ENCODE measurements around the gene BMF.
"Not testable (repeated sequence)": the region's sequence is repeated elsewhere in the genome, so short reads cannot be mapped to it uniquely, and the experiment has no call there.

Gene BMF, protein sequence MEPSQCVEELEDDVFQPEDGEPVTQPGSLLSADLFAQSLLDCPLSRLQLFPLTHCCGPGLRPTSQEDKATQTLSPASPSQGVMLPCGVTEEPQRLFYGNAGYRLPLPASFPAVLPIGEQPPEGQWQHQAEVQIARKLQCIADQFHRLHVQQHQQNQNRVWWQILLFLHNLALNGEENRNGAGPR

DNA sequence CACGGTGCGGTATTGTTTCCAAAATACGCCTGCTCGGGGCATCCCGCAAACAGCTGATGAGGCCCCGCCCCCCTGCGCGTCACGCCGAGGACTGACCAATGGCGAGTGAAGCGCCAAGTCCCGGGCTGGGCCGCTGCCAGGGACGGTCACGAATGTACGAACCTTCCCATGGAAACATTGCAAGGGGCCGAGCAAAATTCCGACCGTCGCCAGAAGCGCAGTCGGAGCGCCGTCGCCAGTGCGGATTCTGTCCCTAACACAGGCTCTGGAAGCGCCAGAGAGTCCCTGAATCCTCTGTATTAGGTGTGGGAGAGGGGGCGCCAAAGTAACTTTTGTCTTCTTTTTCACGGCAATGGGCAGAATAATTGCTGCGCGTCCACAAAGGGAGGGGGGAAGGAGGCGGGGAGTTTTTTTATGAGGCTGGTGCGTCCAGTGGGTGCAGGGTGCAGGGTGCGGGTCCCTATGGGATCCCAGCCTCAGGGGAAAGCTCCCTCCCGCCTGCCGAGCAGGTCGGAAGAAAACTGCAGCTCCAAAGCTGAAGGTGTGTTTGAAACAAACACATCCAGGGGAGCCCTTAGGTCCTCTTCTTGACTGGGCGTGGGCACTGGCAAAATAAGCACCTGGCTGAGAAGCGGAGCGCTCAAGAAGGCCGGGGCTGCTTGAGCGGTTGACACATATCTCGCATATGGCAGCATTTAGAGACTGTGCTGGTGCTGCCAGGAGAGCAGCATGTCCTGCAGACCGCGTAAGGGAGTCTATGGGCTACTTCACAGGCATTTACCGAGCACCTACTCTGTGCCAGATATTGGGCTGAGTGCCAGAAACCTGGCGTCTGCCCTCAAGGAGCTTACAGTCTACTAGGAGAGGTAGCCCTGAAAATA lies at the start of gene BMF:
BMF (minus strand) TSS at position 25 of the 881 bp plus-strand sequence. CDS start 2,793 bp downstream, outside the sequence.
- in situ Hi-C loops (cut with MboI; ENCODE audit: low sequenced_read_pairs): no loop called here

DNA sequence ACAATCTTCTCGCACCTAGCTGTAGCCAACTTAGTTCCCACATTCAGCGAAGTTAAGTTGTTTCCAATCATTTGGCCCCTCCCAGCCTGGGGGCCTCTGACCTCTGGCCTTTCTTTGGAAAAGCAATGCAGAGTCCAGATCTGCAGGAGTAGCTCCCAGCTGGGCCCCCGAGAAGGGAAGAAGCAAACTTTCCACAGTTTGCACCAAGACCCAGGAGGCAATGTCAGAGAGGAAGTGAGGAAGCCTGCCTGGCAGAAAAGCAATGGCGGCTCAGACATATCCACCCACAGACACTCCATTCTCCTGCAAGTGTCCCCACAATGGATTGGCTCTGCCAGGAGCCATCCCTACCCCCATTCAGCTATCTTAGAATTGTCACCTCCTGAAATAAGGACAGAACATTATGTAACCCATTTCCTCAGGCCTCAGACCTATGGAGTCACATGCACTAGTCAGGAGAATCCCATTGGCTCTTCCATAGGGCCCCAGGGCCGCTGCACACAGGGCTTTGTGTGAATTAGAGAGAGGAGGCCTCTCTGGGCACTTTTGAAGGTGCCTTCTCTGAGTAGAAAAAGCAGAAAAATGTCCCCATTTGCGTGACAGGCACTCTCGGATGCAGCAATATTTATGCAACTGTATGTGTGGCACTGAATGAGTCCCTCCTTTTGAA lies 49.2 kb upstream of the BMF start:
- in situ Hi-C loops (cut with MboI; ENCODE audit: low sequenced_read_pairs): no loop called here

DNA sequence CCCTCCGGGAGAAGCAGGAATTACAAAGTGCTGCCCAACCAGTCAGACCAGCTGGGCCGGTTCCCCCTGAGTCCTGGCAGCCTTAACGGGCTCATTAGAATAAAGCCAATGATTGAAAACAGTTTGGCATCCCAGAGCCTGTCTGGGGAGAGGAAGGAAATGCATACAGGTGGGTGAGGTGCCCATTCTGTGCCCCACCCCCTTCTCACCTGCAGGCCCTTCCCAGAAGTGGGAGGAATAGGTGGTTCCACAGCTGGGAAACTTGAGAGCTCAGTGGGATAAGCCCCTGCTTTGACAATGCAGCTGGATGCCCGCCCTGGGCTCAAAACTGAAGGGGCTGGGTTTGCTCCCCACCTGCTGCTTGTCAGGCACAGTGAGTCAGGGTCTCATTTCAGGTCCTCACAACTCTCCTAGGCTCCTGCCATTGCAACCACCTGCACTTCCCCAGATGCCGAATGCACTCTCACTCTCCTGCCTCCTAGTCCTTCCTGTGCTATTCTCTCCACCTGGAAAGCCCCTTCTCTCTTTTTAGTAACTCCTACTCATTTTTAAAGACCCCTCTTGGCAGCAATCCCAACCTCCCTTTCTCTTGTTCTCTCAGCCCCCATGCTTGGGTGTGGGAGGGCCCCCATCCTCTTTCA lies 46.7 kb upstream of the BMF start:
- in situ Hi-C loops (cut with MboI; ENCODE audit: low sequenced_read_pairs): no loop called here

DNA sequence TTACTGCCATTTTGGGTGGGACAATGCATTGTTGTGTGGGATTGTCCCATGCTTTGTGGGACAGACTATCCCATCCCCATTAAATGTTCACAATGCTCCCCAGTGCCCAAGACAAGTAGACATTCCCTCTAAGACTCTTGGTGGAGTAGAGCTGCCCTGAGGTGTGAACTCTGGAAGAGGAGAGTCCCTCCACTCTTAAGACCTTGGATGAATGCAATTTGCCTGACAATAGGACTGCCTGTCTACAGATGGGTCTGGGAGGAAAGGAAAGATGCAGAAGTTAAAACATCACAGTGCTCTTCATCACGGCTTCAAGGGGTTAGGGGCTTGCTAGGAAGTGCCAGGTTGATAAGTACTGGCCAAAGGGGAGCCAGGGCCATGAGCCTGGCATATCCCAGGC lies 46.1 kb upstream of the BMF start:
- in situ Hi-C loops (cut with MboI; ENCODE audit: low sequenced_read_pairs): not testable (repeated sequence)

DNA sequence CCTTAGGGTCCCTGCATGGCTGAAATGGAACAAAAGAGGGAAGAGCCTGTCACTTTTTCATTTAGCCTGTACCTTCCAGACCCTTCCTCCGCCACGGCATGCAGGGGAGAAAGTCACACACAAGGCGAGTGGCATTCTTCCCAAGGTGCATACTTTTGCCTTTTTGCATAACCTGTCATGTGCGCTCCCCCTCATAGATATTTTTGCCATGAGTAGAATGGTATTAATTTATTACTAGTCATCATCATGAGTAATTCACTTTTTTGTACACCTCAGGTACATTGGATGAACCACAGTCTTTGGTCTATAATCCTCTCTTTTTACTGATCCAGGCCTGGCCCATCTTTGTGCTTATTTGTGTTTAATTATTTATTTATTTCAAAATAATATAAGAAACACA lies 43.3 kb upstream of the BMF start:
- in situ Hi-C loops (cut with MboI; ENCODE audit: low sequenced_read_pairs): no loop called here

DNA sequence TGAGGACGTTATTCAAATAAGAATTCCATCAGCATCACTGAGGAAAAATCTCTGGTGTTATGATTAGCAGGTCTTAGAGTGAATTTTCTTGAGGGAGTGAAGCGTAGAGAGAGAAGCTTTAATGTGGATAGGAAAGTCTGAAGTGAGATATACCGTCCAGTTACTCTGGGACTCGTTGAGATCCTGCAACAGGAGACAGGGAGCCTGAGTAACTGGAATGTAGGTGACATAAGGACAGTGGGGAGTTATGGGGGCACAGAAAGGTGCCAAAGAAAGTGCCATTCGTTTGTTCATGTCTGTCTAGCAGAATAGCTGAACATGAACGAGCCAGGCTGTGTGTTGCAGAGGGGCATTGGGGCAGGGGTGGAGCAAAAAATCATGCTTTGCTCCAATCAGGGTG lies 42.8 kb upstream of the BMF start:
- in situ Hi-C loops (cut with MboI; ENCODE audit: low sequenced_read_pairs): no loop called here

DNA sequence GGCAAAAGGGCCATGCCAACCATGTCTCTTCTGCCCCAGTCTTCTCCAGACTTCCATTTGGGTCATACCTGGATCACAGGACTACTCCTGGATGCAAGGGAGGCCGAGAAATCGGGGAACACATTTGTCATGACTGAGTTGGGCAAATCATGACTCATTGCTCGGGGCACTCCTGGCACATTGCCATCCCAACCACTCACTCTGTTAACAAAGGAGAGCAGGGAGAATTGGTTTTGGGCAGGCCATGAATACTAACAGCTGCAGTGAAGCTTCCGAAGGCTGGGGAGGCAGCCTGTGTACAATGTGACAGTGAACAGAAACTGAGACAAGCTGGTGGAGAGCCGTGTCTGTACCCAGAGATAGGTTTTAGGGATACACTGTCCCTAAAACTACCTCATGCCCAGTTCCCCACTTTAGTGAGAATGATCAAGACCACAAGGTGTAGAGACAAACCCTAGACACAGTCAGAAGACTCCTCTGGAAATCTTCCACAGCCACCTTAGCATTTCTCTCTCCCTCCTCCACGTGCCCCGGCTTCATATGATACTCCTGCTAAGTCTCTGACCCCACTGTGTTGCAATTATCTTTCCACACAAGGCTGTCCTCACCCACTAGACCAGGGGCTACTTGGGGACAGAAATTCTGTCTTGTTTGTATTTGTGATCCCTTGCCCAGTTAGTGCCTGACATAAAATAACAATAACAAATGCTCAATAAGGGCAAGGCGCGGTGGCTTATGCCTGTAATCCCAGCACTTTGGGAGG lies 41.7 kb upstream of the BMF start:
- in situ Hi-C loops (cut with MboI; ENCODE audit: low sequenced_read_pairs): no loop called here

DNA sequence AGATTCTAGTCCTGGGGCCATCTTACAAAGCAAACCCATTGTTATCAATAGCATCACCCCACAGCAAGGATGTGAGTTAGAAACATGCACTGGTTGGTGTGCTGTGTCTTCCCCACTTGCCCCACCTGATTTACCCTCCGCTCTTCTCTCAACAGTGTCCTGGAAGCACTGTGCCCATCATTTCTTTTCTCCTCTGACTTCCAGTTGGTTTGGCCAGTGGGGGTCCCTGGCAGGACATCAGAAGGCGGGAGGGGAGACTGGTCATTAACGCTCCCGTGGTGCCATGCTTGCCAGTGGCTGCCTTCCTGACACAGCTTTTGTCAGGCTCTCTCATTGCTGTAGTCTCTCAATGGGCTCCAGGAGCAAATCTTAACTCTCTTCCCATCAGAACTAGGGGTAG lies 40.7 kb upstream of the BMF start:
- in situ Hi-C loops (cut with MboI; ENCODE audit: low sequenced_read_pairs): no loop called here

DNA sequence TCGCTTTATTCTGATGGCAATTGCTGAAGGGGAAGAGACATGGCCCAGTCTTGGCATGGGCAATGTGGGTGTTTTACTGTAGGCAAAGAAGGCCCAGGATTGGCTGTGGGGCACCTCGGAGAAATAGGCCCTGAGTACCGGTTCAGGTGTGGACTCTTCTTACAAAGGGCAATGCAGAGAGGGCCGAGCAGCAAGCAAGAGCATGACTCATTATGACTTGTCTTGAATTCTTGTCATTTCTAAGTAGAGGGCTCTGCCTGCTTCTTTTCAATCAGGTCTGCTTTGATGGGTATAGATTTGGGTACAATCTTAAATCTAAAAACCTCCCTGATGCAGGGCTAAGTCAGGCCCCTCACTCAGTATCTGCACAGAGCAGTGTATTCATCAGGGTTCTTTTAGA lies 37.4 kb upstream of the BMF start:
- in situ Hi-C loops (cut with MboI; ENCODE audit: low sequenced_read_pairs): no loop called here

DNA sequence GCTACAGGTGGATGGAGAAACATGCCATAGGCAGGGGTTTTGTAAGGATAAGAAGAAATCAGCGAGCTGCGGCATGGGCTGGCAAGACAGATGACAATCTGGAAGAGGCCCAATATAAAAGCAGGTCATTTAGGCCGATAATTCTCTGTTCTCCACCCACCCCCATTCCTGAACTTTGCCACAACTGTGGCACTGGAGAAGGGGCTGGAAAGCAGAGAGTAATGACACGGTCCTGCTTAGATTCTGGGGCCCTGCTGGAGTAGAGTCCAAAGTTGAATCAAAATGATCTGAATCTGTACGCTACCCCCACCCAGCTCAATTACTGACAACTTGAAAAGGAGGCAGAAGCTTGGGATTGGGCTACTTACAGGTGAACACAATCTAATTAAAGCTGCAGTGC lies 33.7 kb upstream of the BMF start:
- in situ Hi-C loops (cut with MboI; ENCODE audit: low sequenced_read_pairs): no loop called here

DNA sequence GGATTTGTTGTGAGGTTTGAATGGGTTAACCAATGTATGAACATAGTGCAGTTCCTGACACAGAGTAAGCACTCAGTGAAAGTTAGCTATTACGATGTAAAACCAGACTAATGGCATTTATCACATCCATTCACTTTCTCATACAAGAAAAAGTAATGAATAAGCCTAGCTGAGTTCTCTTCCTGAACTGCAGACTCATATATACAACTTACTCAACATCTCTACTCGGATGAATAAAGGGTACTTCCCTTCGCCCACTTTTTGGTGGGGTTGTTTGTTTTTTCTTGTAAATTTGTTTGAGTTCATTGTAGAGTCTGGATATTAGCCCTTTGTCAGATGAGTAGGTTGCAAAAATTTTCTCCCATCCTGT lies 29.5 kb upstream of the BMF start:
- in situ Hi-C loops (cut with MboI; ENCODE audit: low sequenced_read_pairs): not testable (repeated sequence)

DNA sequence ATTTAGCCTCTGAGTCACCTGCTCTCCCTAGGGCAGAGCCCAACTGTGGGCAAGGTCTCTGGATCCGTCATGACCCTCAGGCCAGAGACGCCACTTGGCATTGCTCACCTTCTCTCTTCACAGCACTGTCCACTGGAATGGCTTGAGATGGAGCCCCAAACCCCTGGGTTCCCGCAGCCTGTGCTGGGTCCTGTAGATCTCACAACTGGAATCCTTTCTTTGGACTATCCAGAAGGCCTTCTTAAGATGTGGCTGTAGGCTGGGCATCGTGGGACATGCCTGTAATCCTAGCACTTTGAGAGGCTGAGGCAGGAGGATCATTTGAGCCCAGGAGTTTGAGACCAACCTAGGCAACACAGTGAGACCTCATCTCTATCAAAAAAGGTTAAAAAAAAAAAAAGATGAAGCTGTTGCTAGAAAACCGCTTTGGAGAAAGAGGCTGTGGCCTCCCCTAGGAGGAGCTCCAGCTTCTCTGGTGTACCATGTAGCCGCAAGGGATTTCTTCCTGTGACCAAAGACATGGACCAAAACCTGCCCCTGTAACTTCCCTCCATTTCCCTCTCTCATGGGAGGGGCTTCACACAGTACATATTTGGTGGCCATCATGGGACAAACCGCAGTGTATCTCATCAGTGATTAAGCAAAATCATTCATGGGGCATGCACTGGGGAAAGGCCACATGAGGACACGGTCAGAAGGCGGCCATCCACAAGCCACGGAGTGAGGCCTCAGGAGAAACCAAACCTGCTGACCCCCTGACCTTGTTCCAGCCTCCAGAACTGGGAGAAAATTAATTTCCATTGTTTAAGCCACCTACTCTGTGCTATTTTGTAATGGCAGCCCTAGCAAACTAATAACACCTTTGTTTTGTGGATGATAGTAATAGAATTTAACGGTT lies 28.9 kb upstream of the BMF start:
- in situ Hi-C loops (cut with MboI; ENCODE audit: low sequenced_read_pairs): no loop called here

DNA sequence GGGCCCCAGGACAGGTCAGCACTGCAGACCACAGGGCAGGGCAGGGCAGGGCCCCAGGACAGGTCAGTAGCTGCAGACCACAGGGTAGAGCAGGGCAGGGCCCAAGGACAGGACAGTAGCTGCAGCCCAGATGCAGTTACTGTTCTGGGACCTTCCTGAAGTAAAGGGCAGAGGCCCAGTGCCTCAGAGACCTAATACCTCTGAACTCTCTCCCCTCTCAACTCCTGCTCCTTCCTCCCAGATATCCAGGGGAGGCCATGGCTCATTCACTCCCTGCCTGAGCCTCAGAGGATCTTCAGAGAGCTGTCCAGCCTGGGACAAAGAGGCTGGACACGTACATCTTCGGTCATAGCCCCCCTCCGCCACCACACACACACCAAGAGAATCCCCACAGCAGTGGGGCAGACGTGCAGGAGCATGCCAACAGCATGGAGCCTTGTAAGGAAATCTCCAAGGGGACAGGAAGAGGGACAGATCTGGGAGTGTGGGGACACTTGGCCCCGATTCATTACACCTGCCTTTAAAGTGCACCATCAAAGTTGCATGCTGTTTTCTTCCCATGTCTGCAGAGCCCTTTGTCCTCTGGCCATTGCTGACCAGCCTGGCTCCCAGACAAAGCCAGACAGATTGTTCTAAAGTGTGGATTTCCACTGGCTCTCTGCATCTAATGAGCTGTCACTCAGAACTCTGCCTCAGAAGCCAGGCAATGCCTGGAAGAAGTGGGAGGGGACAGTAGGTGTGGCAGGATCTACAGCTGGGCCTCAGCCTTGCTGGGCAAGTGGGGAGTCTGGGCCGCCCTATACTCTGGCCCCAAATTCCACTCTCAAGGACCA lies 28.0 kb upstream of the BMF start:
- in situ Hi-C loops (cut with MboI; ENCODE audit: low sequenced_read_pairs): no loop called here

DNA sequence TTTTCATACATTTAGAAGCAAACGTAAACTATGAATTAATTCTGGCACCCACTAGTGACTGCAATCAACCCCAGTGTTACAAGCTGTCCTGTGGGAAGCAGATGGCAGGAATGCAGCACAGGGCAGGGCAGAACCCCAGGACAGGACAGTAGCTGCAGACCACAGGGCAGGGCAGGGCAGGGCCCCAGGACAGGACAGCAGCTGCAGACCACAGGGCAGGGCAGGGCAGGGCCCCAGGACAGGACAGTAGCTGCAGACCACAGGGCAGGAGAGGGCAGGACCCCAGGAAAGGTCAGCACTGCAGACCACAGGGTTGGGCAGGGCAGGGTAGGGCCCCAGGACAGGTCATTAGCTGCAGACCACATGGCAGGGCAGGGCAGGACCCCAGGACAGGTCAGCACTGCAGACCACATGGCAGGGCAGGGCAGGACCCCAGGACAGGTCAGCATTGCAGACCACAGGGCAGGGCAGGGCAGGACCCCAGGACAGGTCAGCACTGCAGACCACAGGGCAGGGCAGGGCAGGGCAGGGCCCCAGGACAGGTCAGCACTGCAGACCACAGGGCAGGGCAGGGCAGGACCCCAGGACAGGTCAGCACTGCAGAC lies 27.3 kb upstream of the BMF start:
- in situ Hi-C loops (cut with MboI; ENCODE audit: low sequenced_read_pairs): not testable (repeated sequence)

DNA sequence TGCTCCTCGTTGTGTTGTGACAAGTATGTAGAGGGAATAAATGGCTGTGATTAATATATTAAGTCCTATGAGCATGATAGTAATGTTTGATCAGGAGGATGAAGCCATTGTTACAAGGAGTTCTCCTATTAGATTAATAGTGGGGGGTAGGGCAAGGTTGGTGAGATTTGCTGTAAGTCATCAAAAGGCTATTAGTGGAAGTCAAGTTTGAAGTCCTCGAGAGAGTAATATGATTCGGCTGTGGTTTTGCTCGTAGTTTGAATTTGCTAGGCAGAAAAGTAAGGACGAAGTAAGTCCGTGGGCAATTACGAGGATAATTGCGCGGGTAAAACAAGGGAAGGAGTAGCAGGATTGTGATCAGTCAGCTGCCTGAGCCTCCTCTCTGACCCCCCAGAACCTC lies 26.2 kb upstream of the BMF start:
- in situ Hi-C loops (cut with MboI; ENCODE audit: low sequenced_read_pairs): no loop called here

DNA sequence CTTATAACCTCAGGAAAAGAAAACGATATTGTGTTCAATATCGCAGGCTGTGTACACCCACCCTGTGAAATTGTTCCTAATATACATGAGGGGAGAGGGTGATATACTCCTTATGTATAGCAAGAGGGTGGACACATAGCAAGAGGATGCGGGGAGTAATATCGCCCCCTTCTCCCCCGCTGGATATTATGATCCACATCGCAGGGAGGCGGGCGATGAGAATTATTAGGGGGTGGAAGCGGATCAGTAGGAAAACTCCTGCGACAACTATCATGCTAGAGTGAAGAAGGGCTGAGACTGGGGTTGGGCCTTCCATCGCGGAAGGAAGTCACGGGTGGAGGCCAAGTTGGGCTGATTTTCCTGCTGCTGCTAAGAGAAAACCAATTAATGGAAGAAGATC lies 24.9 kb upstream of the BMF start:
- in situ Hi-C loops (cut with MboI; ENCODE audit: low sequenced_read_pairs): no loop called here

DNA sequence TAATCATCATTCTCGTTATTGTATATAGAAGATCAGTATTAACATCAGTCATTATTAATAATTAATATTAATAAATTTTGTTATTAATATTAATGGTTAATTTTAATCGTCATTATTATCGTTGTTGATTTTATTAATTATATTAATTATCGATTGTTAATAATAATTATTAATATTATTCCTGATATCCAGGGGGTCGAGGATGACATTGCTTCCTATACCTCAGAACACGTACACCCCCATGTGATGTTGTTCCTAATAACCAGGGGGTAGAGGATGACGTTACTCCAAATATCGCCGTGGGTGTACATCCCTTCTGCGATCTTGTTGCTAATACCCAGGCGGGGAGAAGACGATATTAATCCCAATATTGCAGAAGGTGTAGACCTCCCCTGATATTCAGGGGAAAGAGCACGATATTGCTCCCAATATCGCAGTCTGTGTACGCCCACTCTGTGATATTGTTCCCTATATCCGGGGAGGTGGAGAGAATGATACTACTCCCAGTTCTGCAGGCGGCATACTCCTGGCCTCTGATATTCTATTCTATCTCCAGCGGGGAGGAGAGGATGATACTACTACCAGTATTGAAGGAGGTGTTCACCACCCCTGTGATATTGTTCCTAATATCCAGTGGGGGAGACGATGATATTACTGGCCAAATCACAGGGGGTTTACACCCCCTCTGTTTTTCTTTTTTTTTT lies 22.3 kb upstream of the BMF start:
- in situ Hi-C loops (cut with MboI; ENCODE audit: low sequenced_read_pairs): no loop called here

DNA sequence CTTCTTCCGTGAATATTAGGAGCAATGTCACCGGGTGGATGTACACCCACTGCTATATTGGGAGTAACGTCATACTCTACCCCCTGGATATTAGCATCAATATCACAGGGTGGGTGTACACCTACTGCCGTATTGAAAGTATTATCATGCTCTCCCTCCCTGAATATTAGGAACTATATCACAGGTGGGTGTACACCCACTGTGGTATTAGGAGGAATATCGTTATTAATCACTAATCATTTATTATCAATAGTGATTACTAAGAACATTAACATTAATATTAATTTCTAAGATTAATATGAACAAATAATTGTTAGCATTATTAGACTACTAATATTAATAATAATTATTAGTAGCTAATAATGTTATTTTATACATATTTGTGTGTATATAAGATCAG lies 21.4 kb upstream of the BMF start:
- in situ Hi-C loops (cut with MboI; ENCODE audit: low sequenced_read_pairs): no loop called here

Data from HL-60/S4 (cell line).